ENCODE results near the gene SRSF7.
A peak's percentile ranks its signal among the peaks of the same experiment; 100 is the strongest.
"Not testable (repeated sequence)": the region's sequence is repeated elsewhere in the genome, so short reads cannot be mapped to it uniquely, and the experiment has no call there.

Gene SRSF7

GRCh38 chr2:38750891-38751595 is at the start of gene SRSF7:
SRSF7 (minus strand) TSS chr2:38751361; CDS start chr2:38751256, 105 bp downstream.
- TF ChIP-seq L3MBTL2 (conservative IDR thresholded peaks at IDR 0.05) (peak; percentile 90), ARNT (IDR thresholded peaks at IDR 0.05) (peak; percentile 91), FOXK2 (IDR thresholded peaks at IDR 0.05) (no peak), HDGF (IDR thresholded peaks at IDR 0.05; ENCODE audit: borderline replicate concordance) (no peak), FOXM1 (IDR thresholded peaks at IDR 0.05; ENCODE audit: borderline replicate concordance) (no peak), CTBP1 (IDR thresholded peaks at IDR 0.05; ENCODE audit: borderline replicate concordance) (peak; percentile 38; the same call in 1 of the 2 replicates), ZNF384 (IDR thresholded peaks at IDR 0.05) (no peak), SUZ12 (IDR thresholded peaks at IDR 0.05) (no peak), LEF1 (IDR thresholded peaks at IDR 0.05; ENCODE audit: borderline replicate concordance) (no peak), ELF4 (IDR thresholded peaks at IDR 0.05) (peak; percentile 100), NFRKB (IDR thresholded peaks at IDR 0.05) (peak; percentile 72), PKNOX1 (IDR thresholded peaks at IDR 0.05) (no peak), TARDBP (IDR thresholded peaks at IDR 0.05) (no peak), SP1 (IDR thresholded peaks at IDR 0.05) (no peak), FOXA1 (IDR thresholded peaks at IDR 0.05) (no peak), BHLHE40 (IDR thresholded peaks at IDR 0.05; ENCODE audit: borderline replicate concordance) (no peak)
- ChIA-PET CTCF (interaction anchor here (0.6 kb wide), 1 partner anchor 440 kb away, joined by 3 read pairs; no protein-coding TSS in a partner anchor), POLR2A (interaction anchor here (0.6 to 2.1 kb wide), 88 partner anchors 9 to 826 kb away, joined by 3 to 59 read pairs (median 4); partner anchors contain the start of genes DHX57, GALM, HNRNPLL and MORN2)
- DNase-seq (ENCODE audit: extremely low spot score) = peak; percentile 96

GRCh38 chr2:38797953-38798352 is 46.8 kb upstream of the SRSF7 start:
- ChIA-PET CTCF (interaction anchor here (0.7 kb wide), 1 partner anchor 10 kb away, joined by 3 read pairs; no protein-coding TSS in a partner anchor), POLR2A (interaction anchor here (2.4 kb wide), 1 partner anchor 47 kb away, joined by 14 read pairs; the partner anchor contains the start of gene SRSF7)
- no peak for TF ChIP-seq NFRKB (IDR thresholded peaks at IDR 0.05)
- TF ChIP-seq L3MBTL2 (conservative IDR thresholded peaks at IDR 0.05) = no peak
- TF ChIP-seq SUZ12 (IDR thresholded peaks at IDR 0.05) = no peak
- TF ChIP-seq ARNT (IDR thresholded peaks at IDR 0.05) = no peak
- no peak for TF ChIP-seq ELF4 (IDR thresholded peaks at IDR 0.05)
- TF ChIP-seq FOXM1 (IDR thresholded peaks at IDR 0.05; ENCODE audit: borderline replicate concordance) = no peak
- no peak for TF ChIP-seq FOXA1 (IDR thresholded peaks at IDR 0.05)
- no peak for TF ChIP-seq ZNF384 (IDR thresholded peaks at IDR 0.05)
- no peak for TF ChIP-seq PKNOX1 (IDR thresholded peaks at IDR 0.05)
- no peak for DNase-seq (ENCODE audit: extremely low spot score)

- ChIA-PET POLR2A (interaction anchor here (2.4 kb wide), 1 partner anchor 46 kb away, joined by 14 read pairs; the partner anchor contains the start of gene SRSF7), CTCF (interaction anchor here (0.7 kb wide), 1 partner anchor 10 kb away, joined by 3 read pairs; no protein-coding TSS in a partner anchor)
- no peak for DNase-seq (ENCODE audit: extremely low spot score)
- TF ChIP-seq TARDBP (IDR thresholded peaks at IDR 0.05) (no peak), FOXK2 (IDR thresholded peaks at IDR 0.05) (no peak), PKNOX1 (IDR thresholded peaks at IDR 0.05) (no peak), SUZ12 (IDR thresholded peaks at IDR 0.05) (no peak), FOXM1 (IDR thresholded peaks at IDR 0.05; ENCODE audit: borderline replicate concordance) (no peak), HDGF (IDR thresholded peaks at IDR 0.05; ENCODE audit: borderline replicate concordance) (no peak), BHLHE40 (IDR thresholded peaks at IDR 0.05; ENCODE audit: borderline replicate concordance) (no peak), ARNT (IDR thresholded peaks at IDR 0.05) (no peak)
These were observed 46.1 kb upstream of the SRSF7 start for GRCh38 chr2:38797250-38797676.

GRCh38 chr2:38795016-38795415 is 43.9 kb upstream of the SRSF7 start:
- DNase-seq (ENCODE audit: extremely low spot score); CTCF ChIA-PET: not testable (repeated sequence)
- POLR2A ChIA-PET = interaction anchor here (2.8 kb wide), 1 partner anchor 44 kb away, joined by 16 read pairs; the partner anchor contains the start of gene SRSF7

GRCh38 chr2:38794235-38794946 is 43.2 kb upstream of the SRSF7 start:
- CTCF ChIA-PET = no interaction called here
- POLR2A ChIA-PET = interaction anchor here (2.8 kb wide), 1 partner anchor 43 kb away, joined by 16 read pairs; the partner anchor contains the start of gene SRSF7
- DNase-seq (ENCODE audit: extremely low spot score) = no peak
- no peak for TF ChIP-seq FOXA1 (IDR thresholded peaks at IDR 0.05)
- TF ChIP-seq ARNT (IDR thresholded peaks at IDR 0.05) = no peak
- no peak for TF ChIP-seq NFRKB (IDR thresholded peaks at IDR 0.05)
- TF ChIP-seq HDGF (IDR thresholded peaks at IDR 0.05; ENCODE audit: borderline replicate concordance) = no peak
- no peak for TF ChIP-seq SUZ12 (IDR thresholded peaks at IDR 0.05)
- TF ChIP-seq ZNF384 (IDR thresholded peaks at IDR 0.05) = no peak
- TF ChIP-seq ELF4 (IDR thresholded peaks at IDR 0.05) = no peak
- TF ChIP-seq BHLHE40 (IDR thresholded peaks at IDR 0.05; ENCODE audit: borderline replicate concordance) = no peak
- no peak for TF ChIP-seq LEF1 (IDR thresholded peaks at IDR 0.05; ENCODE audit: borderline replicate concordance)
- TF ChIP-seq L3MBTL2 (conservative IDR thresholded peaks at IDR 0.05) = no peak
- TF ChIP-seq FOXK2 (IDR thresholded peaks at IDR 0.05) = no peak
- no peak for TF ChIP-seq TARDBP (IDR thresholded peaks at IDR 0.05)
- no peak for TF ChIP-seq FOXM1 (IDR thresholded peaks at IDR 0.05; ENCODE audit: borderline replicate concordance)
- TF ChIP-seq CTBP1 (IDR thresholded peaks at IDR 0.05; ENCODE audit: borderline replicate concordance) = no peak
- TF ChIP-seq PKNOX1 (IDR thresholded peaks at IDR 0.05) = no peak
- no peak for TF ChIP-seq SP1 (IDR thresholded peaks at IDR 0.05)

Measured in HEK293T (cell line).